Left lung (tissue), 10 donors: Measurements from ENCODE around the gene BCL2L12. TPM values are rescaled to one million over a fixed set of nuclear protein-coding genes. Genes with fewer than 3 reads are reported as not detected.

Experiments
- ATAC-seq: fragments of 200-7000 bp; cut with Tn5 transposase; one replicate; pipeline ENCODE4 v1.9.1; 2020; ENCODE audit warnings: moderate library complexity
- DNase-seq, 4 donors: peaks; one replicate each; pipeline ENCODE4 v3.0.0-alpha.2; 2013 to 2020
- H3K27ac ChIP-seq, 2 donors: fragments of 200-600 bp; sonication (generic) in 1 of 2; one replicate each; pipeline versions ENCODE4 v1.5.0 to v1.8.0; 2020 to 2021
- H3K27me3 ChIP-seq, 2 donors: fragments of 200-600 bp; sonication (generic) in 1 of 2; one replicate each; pipeline versions ENCODE4 v1.5.0 to v1.8.0; 2020 to 2021
- H3K36me3 ChIP-seq, 2 donors: fragments of 200-600 bp; sonication (generic) in 1 of 2; one replicate each; pipeline versions ENCODE4 v1.5.0 to v1.8.0; 2020 to 2021
- H3K4me1 ChIP-seq, 2 donors: fragments of 200-600 bp; one replicate each; pipeline ENCODE4 v1.8.0; 2021
- H3K4me3 ChIP-seq, 2 donors: fragments of 200-600 bp; sonication (generic) in 1 of 2; one replicate each; pipeline versions ENCODE4 v1.5.0 to v1.8.0; 2020 to 2021; ENCODE audit warnings: mild to moderate bottlenecking in 1 of 2
- H3K9me3 ChIP-seq, 2 donors: fragments of 200-600 bp; sonication (generic) in 1 of 2; one replicate each; pipeline versions ENCODE4 v1.5.0 to v1.8.0; 2020 to 2021
- CTCF ChIP-seq, 2 donors: fragments of 200-600 bp; sonication (generic) in 1 of 2; IDR thresholded peaks; one replicate each; pipeline versions ENCODE4 v1.5.0 to v1.8.0; 2021; ENCODE audit warnings: antibody characterized with exemption in 2 of 2
- intact Hi-C, 2 donors: fragments of 100-400 bp; cut with DNase I; formaldehyde crosslinking; loops; one replicate each; pipeline versions ENCODE4 v1.11.2 to v1.14.2; 2022
- polyA plus RNA-seq, 6 donors: library from polyadenylated mRNA; unstranded; fragments of 120-200 nt; gene quantifications; one replicate each; pipeline ENCODE4 v1.2.1, GENCODE V29; 2013; ENCODE audit not compliant: insufficient read length in 6 of 6
- total RNA-seq, 2 donors: library from RNA; stranded (reverse); fragmentation: NEBNext Ultra II Directional; extraction: Animal tissue kit (Norgen Biotek cat#: 25700); gene quantifications; one replicate each; pipeline ENCODE4 v1.2.1, GENCODE V29; 2021
- donor health status: DM: no; HTN: yes; CAD: no.
- donor health status: DM: no; HTN: no; CAD: no.

BCL2L12 gene
- total and polyA plus RNA-seq, 8 donors: 20.6 to 30.1 (median 26.0) TPM

DNA sequence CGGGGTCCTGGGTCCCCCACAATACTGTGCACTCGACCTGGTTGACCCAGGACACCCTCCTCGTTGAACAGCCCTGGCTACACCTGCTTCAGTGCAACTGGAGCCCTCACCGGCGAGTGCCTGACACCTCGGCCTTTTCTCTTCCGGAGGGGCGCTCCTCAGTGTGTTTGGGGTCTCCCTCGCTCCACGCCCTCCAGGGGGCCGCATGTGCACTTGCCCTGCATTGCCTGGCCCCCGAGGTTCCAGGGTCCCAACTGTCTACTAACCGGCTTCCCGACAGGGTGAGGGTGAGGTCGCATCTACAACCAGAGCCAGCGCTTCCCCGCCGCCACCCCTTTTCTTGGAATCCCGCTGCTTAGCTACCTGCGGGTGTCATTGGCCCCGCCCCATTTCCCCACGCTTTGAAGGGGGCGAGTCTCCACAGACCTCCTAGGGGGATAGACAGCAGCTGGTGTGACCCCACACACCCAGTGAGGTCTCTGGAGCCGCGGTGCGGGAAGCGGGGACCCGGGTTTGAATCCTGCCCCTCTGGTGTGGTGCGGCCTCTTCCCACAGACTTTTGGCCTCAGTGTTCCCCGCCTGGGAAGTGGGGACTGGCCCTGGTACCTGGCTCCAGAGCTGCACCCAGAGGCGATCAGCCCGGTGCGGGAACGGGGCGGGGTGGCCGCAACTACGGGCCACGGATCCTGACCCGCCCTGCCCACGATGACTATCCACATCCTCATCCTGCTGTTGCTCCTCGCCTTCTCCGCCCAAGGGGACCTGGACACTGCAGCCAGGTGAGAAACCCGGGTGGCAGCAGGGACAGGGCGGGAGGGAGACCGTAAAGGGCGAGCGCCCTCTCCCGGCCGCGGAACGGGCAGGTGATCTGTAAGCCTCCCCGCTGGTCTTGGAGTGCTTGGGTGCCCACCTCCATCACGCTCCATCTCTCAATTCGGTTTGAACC, 23.7 kb downstream of the BCL2L12 start, which contains the start of gene ADM5:
ADM5 (plus strand) TSS at position 462 of the 946 bp plus-strand sequence; CDS start at position 706, 244 bp downstream.
- intact Hi-C loops: no loop called here
- peak; percentile 74 for ATAC-seq

GRCh38 chr19:49690079-49690655, 24.4 kb downstream of the BCL2L12 start:
- Histone ChIP-seq H3K4me3 (peak overlapping the region; percentile 39), H3K4me1 (peaks cover 13 to 35% of the 10 kb centered on the region in 2 donors), H3K9me3 (no peaks in the 10 kb centered on the region), H3K27ac (peak overlapping the region; percentile 61 to 62), H3K27me3 (peaks cover 4 to 44% of the 10 kb centered on the region in 2 donors), H3K36me3 (peaks cover 0 to 33% of the 10 kb centered on the region in 2 donors)
- intact Hi-C loops: no loop called here
- DNase-seq: no peak
- no peak for TF ChIP-seq CTCF (IDR thresholded peaks at IDR 0.05)
- peak; percentile 25 for ATAC-seq

More for the DNA sequence above, 23.7 kb downstream of the BCL2L12 start, which contains the start of gene ADM5:
- peak; percentile 13 to 45 for TF ChIP-seq CTCF (IDR thresholded peaks at IDR 0.05)
- Histone ChIP-seq H3K4me3 (peak within 1 kb of the TSS; percentile 39), H3K27ac (peak within 1 kb of the TSS; percentile 61 to 62), H3K27me3 (peaks cover 4 to 44% of the 10 kb centered on the region in 2 donors), H3K4me1 (peaks cover 13 to 35% of the 10 kb centered on the region in 2 donors), H3K9me3 (no peaks in the 10 kb centered on the region), H3K36me3 (peaks cover 0 to 41% of the 10 kb centered on the region in 2 donors)
- DNase-seq: peak in 1 of 4 donors; percentile 64

GRCh38 chr19:49690656-49691242, 25.0 kb downstream of the BCL2L12 start, which contains the start of gene CPT1C:
Gene CPT1C (plus strand): TSS chr19:49691116. CDS start chr19:49692253, 1,137 bp downstream.
- Histone ChIP-seq H3K4me3 (peak within 1 kb of the TSS; percentile 39), H3K27ac (peak within 1 kb of the TSS; percentile 61 to 62), H3K36me3 (peaks cover 0 to 27% of the 10 kb centered on the region in 2 donors), H3K9me3 (no peaks in the 10 kb centered on the region), H3K27me3 (peaks cover 4 to 44% of the 10 kb centered on the region in 2 donors), H3K4me1 (peaks cover 13 to 35% of the 10 kb centered on the region in 2 donors)
- ATAC-seq (peak; percentile 83), DNase-seq (peak in 3 of 4 donors; percentile 73 to 90 (median 80))
- TF ChIP-seq CTCF (IDR thresholded peaks at IDR 0.05): no peak
- intact Hi-C loops: no loop called here

DNA sequence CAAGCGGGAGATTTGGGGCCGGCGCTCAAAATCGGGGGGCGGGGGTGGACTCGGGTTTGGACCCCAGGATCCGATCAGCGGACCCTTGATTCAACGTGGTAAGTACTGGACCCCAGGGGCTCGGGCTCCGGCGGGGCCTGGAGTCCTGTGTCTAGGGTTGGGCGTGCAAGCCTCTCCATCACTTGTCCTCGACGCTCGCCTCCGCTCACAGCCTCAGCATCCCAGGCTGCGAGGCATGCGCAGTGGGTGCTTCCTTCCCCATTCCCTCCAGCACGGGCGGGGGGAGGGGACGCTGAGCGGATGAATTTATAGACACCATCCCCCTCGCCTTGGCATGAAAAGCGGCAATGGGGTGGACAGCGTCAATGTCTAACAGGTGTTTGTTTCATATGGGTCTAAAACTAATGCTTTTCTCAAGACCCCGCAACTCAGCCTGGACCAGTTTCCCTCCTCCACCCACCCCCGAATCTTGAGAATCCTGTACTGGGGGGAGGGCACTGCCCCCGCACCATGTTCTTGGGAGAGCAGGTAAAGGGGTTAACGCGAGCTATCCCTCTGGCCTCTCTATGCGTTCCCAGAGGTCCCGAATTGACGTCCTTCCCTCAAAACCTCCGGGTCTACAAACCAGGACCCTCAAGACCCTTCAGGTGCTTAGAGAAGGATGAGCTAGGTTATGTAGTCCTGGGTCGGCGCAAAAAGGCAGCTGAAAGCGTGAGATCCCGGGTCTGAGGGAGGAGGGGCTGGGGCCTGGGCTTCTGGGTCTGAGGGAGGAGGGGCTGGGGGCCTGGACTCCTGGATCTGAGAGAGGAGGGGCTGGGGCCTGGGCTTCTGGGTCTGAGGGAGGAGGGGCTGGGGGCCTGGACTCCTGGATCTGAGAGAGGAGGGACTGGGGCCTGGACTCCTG, 25.8 kb downstream of the BCL2L12 start:
- Histone ChIP-seq H3K4me1 (peaks cover 13 to 35% of the 10 kb centered on the region in 2 donors), H3K9me3 (no peaks in the 10 kb centered on the region), H3K27me3 (peaks cover 4 to 44% of the 10 kb centered on the region in 2 donors), H3K4me3 (peak overlapping the region; percentile 39), H3K36me3 (peaks cover 0 to 20% of the 10 kb centered on the region in 2 donors), H3K27ac (peak overlapping the region in 1 of 2 donors; percentile 62)
- intact Hi-C loops: no loop called here
- DNase-seq (peak in 1 of 4 donors; percentile 82), ATAC-seq (peak; percentile 45)
- no peak for TF ChIP-seq CTCF (IDR thresholded peaks at IDR 0.05)
